CD4-positive, alpha-beta T cell treated with Interleukin-1 beta for 1 hour (primary cell): ENCODE data around the gene BRWD1.
"Not testable (repeated sequence)": the region's sequence is repeated elsewhere in the genome, so short reads cannot be mapped to it uniquely, and the experiment has no call there.

ENCODE experiments used
- DNase-seq, 2 donors: peaks; one replicate each; pipeline ENCODE4 v3.0.0-alpha.2; 2020 to 2022

The BRWD1 gene

DNA sequence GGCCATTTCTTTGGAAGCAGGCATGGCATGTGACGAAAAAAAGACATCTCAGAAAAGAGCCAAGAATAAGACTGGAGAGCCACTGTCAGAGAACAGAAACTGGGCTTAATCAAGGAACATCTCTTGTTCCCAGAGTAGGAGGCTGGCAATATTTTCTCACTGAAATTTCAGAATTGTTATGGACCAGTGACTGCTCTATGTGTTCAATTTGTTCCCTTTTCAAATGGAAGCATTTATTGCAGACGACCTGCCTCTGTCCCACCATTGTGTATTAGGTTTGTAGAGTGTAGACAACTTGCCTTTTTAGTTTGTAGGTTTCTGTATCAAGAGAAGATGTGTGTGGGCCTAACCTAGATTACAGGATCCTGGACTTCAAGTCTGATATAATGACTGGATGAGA, 148.9 kb downstream of the BRWD1 start:
- no peak for DNase-seq

- DNase-seq = no peak
These were observed 152.4 kb downstream of the BRWD1 start for GRCh38 chr21:39161064-39161463.

GRCh38 chr21:39159342-39160063, 153.9 kb downstream of the BRWD1 start:
- no peak for DNase-seq

GRCh38 chr21:39157241-39157640, 156.2 kb downstream of the BRWD1 start:
- DNase-seq = not testable (repeated sequence)

DNA sequence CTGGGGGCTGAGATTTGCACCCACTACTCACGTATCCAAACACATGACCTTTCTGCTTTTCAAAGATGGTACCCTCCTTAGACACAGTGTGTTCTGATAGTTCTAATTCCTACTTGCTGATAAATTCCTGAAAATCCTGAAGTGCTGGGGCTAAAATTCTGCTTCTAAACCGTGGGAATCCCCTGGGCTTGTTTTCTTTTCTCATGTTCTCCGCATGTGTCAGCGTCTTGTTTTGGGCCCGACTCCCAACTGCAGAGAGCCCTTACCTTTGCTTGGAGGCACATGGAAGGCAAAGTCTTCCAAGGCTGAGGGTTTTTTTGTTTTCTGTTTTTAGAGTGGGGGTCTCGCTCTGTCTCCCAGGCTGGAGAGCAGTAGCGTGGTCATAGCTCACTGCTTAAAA, 157.4 kb downstream of the BRWD1 start:
- no peak for DNase-seq

GRCh38 chr21:39155578-39155977, 157.9 kb downstream of the BRWD1 start:
- DNase-seq = no peak

DNA sequence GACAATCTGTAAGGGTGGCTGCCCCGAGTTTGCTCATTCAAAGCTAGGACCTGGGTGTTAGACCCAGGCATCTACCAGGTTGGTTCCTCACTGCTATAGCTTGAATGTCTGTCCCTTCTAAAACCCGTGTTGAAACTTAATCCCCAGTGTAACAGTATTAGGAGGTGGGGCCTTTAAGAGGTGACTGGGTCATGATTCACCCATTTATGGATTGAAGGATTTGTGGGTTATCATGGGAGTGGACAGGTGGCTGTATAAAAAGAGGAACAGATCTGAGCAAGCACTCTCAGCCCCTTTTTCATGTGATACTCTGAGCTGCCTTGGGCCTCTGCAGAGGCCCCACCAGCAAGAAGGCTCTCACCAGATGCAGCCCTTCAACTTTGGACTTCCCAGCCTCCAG, 159.6 kb downstream of the BRWD1 start:
- DNase-seq = no peak

DNA sequence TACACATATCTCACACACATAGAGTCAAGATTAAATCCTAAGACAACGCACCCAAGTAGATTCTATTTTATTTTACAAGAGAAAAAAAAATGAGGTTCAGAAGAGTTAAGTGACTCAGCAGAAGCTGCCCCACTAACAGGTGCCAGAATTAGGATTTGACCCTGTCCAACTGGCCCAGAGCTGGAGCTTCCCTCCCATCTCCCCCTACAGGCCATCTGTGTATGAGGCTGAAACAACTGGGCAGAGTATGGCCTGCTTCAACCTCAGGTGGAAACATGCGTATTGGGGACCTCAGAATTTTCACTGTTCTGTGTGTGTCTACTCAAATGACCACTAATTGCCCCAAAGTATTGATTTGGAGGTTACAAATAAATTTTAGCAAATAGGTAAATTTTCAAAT, 160.1 kb downstream of the BRWD1 start:
- DNase-seq = no peak

DNA sequence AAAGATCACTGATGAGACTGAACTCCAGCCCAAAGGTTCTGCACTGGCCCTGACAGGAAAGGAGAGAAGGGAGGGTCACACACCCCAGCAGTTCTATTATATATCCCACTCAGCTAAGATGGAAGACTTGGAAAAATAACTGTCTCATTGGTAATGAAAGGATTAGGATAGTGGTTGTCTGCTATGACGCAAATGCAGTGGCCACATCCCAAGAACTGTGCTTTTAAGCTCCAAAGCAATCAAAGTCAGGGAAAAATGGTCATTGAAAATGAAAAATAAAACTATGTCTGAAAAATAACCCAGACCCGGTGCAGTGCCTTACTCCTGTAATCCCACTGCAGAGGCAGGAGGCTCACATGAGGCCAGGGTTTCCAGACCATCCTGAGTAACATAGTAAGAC, 161.2 kb downstream of the BRWD1 start:
- no peak for DNase-seq

GRCh38 chr21:39150877-39151276, 162.6 kb downstream of the BRWD1 start:
- no peak for DNase-seq

- no peak for DNase-seq
These were observed 163.1 kb downstream of the BRWD1 start for GRCh38 chr21:39150316-39150715.

GRCh38 chr21:39149882-39150281, 163.6 kb downstream of the BRWD1 start:
- no peak for DNase-seq

DNA sequence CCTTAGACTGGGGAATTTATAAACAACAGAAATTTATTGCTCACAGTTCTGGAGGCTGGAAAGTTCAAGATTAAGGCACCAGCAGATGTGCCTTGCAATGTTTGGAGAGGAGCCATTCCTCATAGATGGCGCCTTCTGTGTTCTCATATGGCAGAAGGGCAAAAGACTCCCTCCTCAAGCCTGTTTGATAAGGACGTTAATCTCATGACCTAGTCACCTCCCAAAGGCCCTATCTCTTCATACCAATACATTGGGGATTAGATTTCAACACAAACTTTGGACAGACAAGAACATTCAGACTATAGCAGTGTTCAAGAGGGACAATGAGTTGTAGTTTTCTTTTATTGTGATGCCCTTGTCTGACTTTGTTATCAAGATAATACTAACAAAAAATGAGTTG, 164.5 kb downstream of the BRWD1 start:
- DNase-seq = no peak

- DNase-seq = no peak
These were observed 169.2 kb downstream of the BRWD1 start for GRCh38 chr21:39144191-39144590.

- DNase-seq = no peak
These were observed 170.5 kb downstream of the BRWD1 start for GRCh38 chr21:39142972-39143371.

DNA sequence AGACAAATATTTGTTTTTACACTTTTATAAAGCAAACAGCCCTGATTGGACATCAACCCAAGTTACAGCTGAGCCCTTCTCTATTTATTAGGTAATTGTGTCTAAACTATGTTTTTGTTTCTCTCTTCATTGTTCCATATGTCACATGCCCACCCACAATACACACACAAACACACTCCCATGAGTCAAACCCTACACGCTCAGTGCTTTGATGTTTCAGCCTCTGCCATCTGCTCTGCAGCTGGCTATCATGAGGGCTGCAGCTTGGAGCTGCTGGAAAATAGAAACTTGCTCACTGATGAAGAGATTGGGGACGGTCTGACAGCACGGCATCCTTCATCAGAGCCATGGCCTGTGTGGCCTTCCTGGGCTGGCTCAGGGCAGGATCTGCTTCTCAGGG, 171.9 kb downstream of the BRWD1 start:
- no peak for DNase-seq

- no peak for DNase-seq
These were observed 175.9 kb downstream of the BRWD1 start for GRCh38 chr21:39137248-39138178.

DNA sequence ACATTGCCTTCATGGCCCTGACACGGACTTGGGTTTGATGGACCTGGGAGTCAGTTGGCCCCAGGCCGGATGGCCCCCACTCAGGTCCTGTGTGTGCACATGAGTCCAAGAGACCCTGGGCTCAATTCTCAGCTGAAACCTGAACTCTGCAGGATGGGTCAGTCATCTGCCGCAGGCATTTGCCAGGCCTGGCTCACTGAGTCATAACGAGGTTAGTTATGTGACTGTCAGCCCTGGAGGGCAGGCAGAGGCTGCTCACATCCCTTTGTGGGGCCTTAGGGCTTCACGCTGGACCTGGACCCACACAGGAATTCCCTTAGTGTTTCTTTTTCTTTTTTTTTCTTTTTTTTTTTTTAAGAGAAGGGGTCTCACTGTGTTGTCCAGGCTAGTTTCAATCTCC, 176.7 kb downstream of the BRWD1 start:
- DNase-seq = no peak

DNA sequence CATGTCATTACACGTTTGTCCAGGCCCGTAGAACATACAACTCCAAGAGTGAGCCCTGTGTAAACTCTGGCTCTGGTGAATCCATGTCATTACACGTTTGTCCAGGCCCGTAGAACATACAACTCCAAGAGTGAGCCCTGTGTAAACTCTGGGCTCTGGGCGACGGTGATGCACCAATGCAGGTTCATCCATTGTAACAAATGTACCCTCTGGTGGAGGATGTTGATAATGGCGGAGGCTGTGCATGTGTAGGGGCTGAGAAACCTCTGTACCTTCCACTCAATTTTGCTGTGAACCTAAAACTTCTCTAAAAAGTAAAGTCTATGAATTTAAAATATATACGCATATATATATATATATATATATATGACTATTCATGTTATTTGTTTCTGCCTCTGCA, 177.3 kb downstream of the BRWD1 start:
- DNase-seq = not testable (repeated sequence)

GRCh38 chr21:39134288-39134810, 179.1 kb downstream of the BRWD1 start:
- no peak for DNase-seq
